ENCODE measurements around the gene XKR7. TPM values are rescaled to one million over a fixed set of nuclear protein-coding genes. Genes with fewer than 3 reads are reported as not detected.

XKR7 gene
- total RNA-seq, 1 experiment from 2014 or later = 1.3 TPM

DNA sequence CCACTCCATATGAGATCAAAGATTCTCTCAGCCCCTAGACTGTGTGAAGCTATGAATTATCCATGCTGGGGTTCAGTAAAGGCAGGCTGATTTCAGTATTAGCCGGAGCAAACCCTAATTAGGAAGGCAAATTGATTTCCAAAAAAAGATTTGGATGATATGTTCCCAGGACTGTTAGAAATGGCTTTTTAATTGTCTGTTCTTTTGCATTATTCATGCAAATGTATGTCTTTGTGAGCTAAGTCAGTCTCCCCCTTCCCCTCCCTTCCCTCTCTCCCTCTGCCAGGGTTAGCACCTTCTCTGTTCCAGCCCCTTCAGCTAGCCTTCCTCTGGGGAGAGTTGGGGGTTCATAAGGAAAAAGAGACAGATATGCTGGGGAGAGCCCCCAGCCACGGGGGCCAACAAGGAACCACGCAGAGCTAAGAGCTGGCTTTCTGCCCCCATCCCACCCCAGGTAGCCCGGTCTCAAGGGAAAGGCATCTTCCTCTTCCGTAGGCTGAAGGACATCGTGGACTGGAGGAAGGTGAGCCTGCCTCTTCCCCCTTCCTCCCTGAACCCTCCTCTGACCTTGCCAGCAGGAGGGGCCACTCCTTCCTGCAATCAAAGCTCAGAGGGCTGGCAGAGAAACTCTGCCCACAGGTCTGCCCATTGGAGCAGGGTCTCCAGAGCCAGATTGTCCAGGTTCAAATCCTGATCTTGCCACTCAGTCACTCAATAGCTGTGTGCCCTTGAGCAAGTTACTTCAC is 48.4 kb upstream of the XKR7 start:
- peaks cover 0 to 11% of the 10 kb centered on the region in 2 experiments; a peak in 1 of 5 replicates for H3K9me3 Mint-ChIP-seq
- TF ChIP-seq, protein P1, sequence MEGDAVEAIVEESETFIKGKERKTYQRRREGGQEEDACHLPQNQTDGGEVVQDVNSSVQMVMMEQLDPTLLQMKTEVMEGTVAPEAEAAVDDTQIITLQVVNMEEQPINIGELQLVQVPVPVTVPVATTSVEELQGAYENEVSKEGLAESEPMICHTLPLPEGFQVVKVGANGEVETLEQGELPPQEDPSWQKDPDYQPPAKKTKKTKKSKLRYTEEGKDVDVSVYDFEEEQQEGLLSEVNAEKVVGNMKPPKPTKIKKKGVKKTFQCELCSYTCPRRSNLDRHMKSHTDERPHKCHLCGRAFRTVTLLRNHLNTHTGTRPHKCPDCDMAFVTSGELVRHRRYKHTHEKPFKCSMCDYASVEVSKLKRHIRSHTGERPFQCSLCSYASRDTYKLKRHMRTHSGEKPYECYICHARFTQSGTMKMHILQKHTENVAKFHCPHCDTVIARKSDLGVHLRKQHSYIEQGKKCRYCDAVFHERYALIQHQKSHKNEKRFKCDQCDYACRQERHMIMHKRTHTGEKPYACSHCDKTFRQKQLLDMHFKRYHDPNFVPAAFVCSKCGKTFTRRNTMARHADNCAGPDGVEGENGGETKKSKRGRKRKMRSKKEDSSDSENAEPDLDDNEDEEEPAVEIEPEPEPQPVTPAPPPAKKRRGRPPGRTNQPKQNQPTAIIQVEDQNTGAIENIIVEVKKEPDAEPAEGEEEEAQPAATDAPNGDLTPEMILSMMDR (conservative IDR thresholded peaks at IDR 0.05) = no peak; the same call in 2 of the 3 replicates
- no peak overlapping the region for H2AFZ ChIP-seq (ENCODE audit: low read length)

More for the DNA sequence above, 48.4 kb upstream of the XKR7 start:
- no peak overlapping the region for H3T11ph ChIP-seq (ENCODE audit: low read length)
- Mint-ChIP-seq H3K4me1 (peaks cover 52 to 55% of the 10 kb centered on the region in 2 experiments), H3K27ac (no peak overlapping the region), H3K4me3 (peak overlapping the region in 1 of 2 experiments; percentile 47; a peak in 1 of 5 replicates), H3K36me3 (ENCODE audit: insufficient read depth in 1 of 3, low read depth in 3 of 3) (0 out of 7 replicates have a peak, but pooled peaks cover 0 to 9% (median 0%) of the 10 kb centered on the region in 3 experiments), H3K27me3 (ENCODE audit: low read depth) (peaks cover 2% of the 10 kb centered on the region)
- DNase-seq = no peak
- H3K56ac ChIP-seq (ENCODE audit: insufficient read length, low read depth, low read length) = no peak overlapping the region
- H2AK5ac ChIP-seq (ENCODE audit: insufficient read length, low read length) = no peak overlapping the region
- no peak overlapping the region for H4K91ac ChIP-seq (ENCODE audit: insufficient read length, low read depth, low read length)
- no peak overlapping the region for H3K4ac ChIP-seq (ENCODE audit: low read depth, low read length)
- no peaks in the 10 kb centered on the region for H3K9me3 ChIP-seq (ENCODE audit: control insufficient read depth, low read depth, low read length)
- no peak overlapping the region for H3K18ac ChIP-seq (ENCODE audit: insufficient read length, low read depth, low read length)
- H4K20me1 ChIP-seq (ENCODE audit: control insufficient read depth, insufficient read depth, insufficient read length) = no peaks in the 10 kb centered on the region
- H2BK15ac ChIP-seq (ENCODE audit: low read depth, low read length) = no peak overlapping the region
- H3K79me2 ChIP-seq (ENCODE audit: insufficient read depth, low read length) = no peaks in the 10 kb centered on the region
- no peak overlapping the region for H3K14ac ChIP-seq (ENCODE audit: insufficient read depth, low read length)
- no peak overlapping the region for H3K23ac ChIP-seq (ENCODE audit: insufficient read length, low read depth, low read length)
- no peaks in the 10 kb centered on the region for H3K23me2 ChIP-seq (ENCODE audit: insufficient read length, low read depth, low read length, poor library complexity, severe bottlenecking)
- no peak overlapping the region for H2BK120ac ChIP-seq (ENCODE audit: low read depth, low read length, poor library complexity, severe bottlenecking)
- H3K27me3 ChIP-seq (ENCODE audit: insufficient read depth, low read length) = no peaks in the 10 kb centered on the region
- H2BK12ac ChIP-seq (ENCODE audit: insufficient read length, low read depth, low read length) = no peak overlapping the region
- no peak overlapping the region for H3K27ac ChIP-seq (ENCODE audit: insufficient read length, low read depth, low read length)
- no CpG with 5 or more reads among the region's 6 CpGs for WGBS (ENCODE audit: extremely low coverage, insufficient read length, low lambda C conversion rate)
- no peaks in the 10 kb centered on the region; the same call in 1 of the 2 replicates for H3K4me1 ChIP-seq (ENCODE audit: insufficient read depth, low read length)
- H3K4me2 ChIP-seq (ENCODE audit: insufficient read depth, insufficient read length, low read length) = no peak overlapping the region
- H4K5ac ChIP-seq (ENCODE audit: insufficient read length, low read depth, low read length) = no peak overlapping the region
- no peaks in the 10 kb centered on the region for H3K79me1 ChIP-seq (ENCODE audit: insufficient read depth, low read depth, low read length, poor library complexity, severe bottlenecking)
- no peak overlapping the region for H2BK5ac ChIP-seq (ENCODE audit: insufficient read length, low read length)
- H4K8ac ChIP-seq (replicated peaks; ENCODE audit: insufficient read length, low read depth, low read length) = no peak overlapping the region
- no peak overlapping the region for H3K9ac ChIP-seq (ENCODE audit: extremely low read depth, insufficient read length, low read length)
- H2BK20ac ChIP-seq (ENCODE audit: low read depth, low read length, poor library complexity, severe bottlenecking) = no peak overlapping the region

All from H9 (cell line).